Duodenal mucosa (tissue), 2 donors: ENCODE measurements around the gene KCNAB2.
"Not testable (repeated sequence)": the region's sequence is repeated elsewhere in the genome, so short reads cannot be mapped to it uniquely, and the experiment has no call there.

ENCODE experiments used
- H3K27ac ChIP-seq: one replicate; pipeline ENCODE4 v1.7.0; 2013; ENCODE audit warnings: low read depth, low read length
- H3K27me3 ChIP-seq, 2 donors: one replicate each; pipeline ENCODE4 v1.7.0; 2013; ENCODE audit warnings: low read length in 2 of 2, control low read depth in 1 of 2; ENCODE audit not compliant: insufficient read depth in 2 of 2, control insufficient read depth in 1 of 2
- H3K36me3 ChIP-seq, 2 donors: one replicate each; pipeline ENCODE4 v1.7.0; 2013; ENCODE audit warnings: low read length in 2 of 2, control low read depth in 1 of 2; ENCODE audit not compliant: insufficient read depth in 2 of 2, control insufficient read depth in 1 of 2
- H3K4me1 ChIP-seq, 2 donors: one replicate each; pipeline ENCODE4 v1.7.0; 2013; ENCODE audit warnings: low read length in 2 of 2, control low read depth in 1 of 2; ENCODE audit not compliant: insufficient read depth in 2 of 2, control insufficient read depth in 1 of 2
- H3K4me3 ChIP-seq, 2 donors: one replicate each; pipeline ENCODE4 v1.7.0; 2013; ENCODE audit warnings: low read length in 2 of 2, low read depth in 1 of 2
- H3K9ac ChIP-seq, 2 donors: one replicate each; pipeline ENCODE4 v1.7.0; 2013; ENCODE audit warnings: low read length in 2 of 2, low read depth in 1 of 2
- H3K9me3 ChIP-seq, 2 donors: one replicate each; pipeline ENCODE4 v1.7.0; 2013; ENCODE audit warnings: low read length in 2 of 2, control low read depth in 1 of 2; ENCODE audit not compliant: control insufficient read depth in 1 of 2

KCNAB2 gene

DNA sequence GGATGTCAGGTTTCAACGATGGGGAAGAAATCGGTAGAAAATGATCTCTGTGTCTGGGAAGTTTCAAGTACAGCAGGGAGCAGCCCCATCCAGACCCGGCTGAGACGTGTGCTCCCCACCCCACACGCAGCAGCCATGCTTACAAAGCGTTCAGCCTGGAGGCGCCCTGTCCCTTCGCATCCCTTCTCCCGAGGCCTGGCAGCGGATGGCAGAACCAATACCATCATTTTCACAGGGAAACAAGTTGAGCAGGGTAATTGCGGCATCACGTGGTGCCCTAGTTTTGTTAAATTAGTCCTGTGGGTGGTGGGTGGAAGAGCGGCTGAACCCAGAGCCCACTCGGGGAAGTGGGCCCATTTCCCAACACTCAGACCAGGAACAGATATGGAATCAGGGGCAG is 23.9 kb downstream of the KCNAB2 start:
- H3K36me3 ChIP-seq: peaks cover 0 to 5% of the 10 kb centered on the region in 2 donors
- no peaks in the 10 kb centered on the region for H3K4me1 ChIP-seq
- H3K9ac ChIP-seq: no peak overlapping the region
- no peak overlapping the region for H3K27ac ChIP-seq
- H3K27me3 ChIP-seq: no peaks in the 10 kb centered on the region
- H3K9me3 ChIP-seq: no peaks in the 10 kb centered on the region
- H3K4me3 ChIP-seq: no peak overlapping the region

DNA sequence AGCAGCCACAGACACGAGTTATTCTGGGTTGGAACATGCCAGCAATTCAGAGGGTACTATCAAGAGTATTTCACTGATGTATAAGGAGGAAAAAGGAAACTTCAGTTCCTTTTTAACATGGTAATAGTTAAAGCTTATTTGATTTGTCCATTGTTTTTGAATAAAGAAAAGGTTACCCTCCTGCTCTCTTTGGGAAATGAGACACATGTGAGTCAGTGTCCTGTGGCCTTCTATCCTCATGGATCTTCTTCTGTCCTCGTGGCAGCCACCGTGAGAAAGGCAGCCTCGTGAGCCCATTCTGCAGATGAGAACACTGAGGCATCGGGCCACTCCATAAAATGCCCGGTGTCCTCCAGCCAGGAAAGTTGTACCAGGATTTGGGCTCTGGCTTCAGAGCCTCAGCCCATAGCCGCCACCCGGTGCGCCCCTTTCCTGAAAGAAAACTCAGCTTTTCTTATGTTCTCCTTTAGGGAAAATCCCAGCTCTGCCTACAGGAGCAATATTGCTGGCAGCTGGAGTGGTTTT is 24.8 kb downstream of the KCNAB2 start:
- Histone ChIP-seq H3K27ac (no peak overlapping the region), H3K4me1 (no peaks in the 10 kb centered on the region), H3K27me3 (no peaks in the 10 kb centered on the region), H3K9me3 (no peaks in the 10 kb centered on the region), H3K4me3 (no peak overlapping the region), H3K36me3 (peaks cover 0 to 5% of the 10 kb centered on the region in 2 donors), H3K9ac (no peak overlapping the region)

DNA sequence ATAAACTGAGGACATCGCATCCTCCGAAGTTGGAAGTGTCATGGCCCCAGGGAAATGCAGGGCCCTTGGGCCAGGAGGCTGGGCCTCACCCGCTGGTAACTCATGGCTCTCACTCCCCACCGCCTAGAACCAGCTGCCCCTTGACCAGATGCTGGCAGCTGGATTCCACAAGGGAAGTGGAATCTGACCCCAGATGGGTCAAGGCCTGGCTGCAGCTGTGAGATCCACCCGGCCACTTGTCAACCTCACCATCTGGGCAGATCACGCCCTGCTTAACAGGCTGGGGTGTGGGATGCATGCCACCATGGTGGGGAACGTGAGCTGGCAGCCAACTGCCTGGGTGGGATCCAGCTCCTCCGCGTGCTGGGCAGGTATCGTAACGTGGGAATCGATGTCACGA is 25.5 kb downstream of the KCNAB2 start:
- Histone ChIP-seq H3K36me3 (peaks cover 0 to 5% of the 10 kb centered on the region in 2 donors), H3K9me3 (no peaks in the 10 kb centered on the region), H3K9ac (no peak overlapping the region), H3K27ac (no peak overlapping the region), H3K4me3 (no peak overlapping the region), H3K27me3 (no peaks in the 10 kb centered on the region), H3K4me1 (no peaks in the 10 kb centered on the region)

DNA sequence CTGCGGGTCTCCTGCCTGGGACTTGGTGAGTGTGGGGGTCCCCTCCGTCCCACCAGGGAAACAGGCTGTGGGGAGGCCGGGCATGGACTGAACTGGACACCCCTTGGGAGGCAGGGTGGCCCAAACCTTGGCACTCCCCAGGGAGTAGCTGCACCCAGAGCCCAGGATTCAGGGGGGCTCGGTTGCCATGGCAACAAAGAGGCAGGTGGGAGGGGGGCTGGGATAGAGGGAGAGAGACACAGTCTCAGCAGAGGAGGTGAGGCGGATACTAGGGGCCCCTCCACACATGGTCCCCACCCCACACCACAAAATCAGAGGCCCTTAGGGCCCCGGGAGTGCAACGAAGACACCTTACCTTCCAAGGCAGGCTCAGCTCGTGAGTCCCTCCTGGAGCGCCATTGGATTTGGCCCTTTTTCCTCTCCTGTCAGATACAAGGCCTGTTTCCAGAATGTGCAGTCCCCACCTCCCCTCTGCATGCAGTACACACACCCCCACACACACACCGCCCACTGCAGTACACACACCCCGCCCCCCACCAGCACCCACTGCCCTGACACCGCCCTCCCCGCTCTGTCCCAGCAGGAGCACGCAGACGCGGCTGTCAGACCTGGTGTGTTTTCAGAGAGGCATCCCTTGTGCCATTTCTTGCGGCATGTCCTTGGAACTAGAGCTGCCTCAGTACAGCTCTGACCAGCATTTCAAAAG is 27.2 kb downstream of the KCNAB2 start:
- Histone ChIP-seq H3K27me3 (no peaks in the 10 kb centered on the region), H3K9me3 (no peaks in the 10 kb centered on the region), H3K27ac (no peak overlapping the region), H3K36me3 (peaks cover 0 to 5% of the 10 kb centered on the region in 2 donors), H3K4me1 (no peaks in the 10 kb centered on the region), H3K4me3 (no peak overlapping the region), H3K9ac (no peak overlapping the region)

- Histone ChIP-seq H3K27ac (no peak overlapping the region), H3K27me3 (no peaks in the 10 kb centered on the region), H3K4me1 (no peaks in the 10 kb centered on the region), H3K9ac (no peak overlapping the region), H3K4me3 (no peak overlapping the region), H3K9me3 (no peaks in the 10 kb centered on the region), H3K36me3 (peaks cover 0 to 5% of the 10 kb centered on the region in 2 donors)
Observed at GRCh38 chr1:6073480-6074053, 27.9 kb downstream of the KCNAB2 start.

- Histone ChIP-seq H3K36me3 (peaks cover 0 to 5% of the 10 kb centered on the region in 2 donors), H3K27me3 (no peaks in the 10 kb centered on the region), H3K27ac (no peak overlapping the region), H3K9ac (no peak overlapping the region), H3K9me3 (no peaks in the 10 kb centered on the region), H3K4me1 (no peaks in the 10 kb centered on the region), H3K4me3 (no peak overlapping the region)
Observed at GRCh38 chr1:6074192-6074901, 28.7 kb downstream of the KCNAB2 start.

GRCh38 chr1:6075748-6076147 is 30.1 kb downstream of the KCNAB2 start:
- no peak overlapping the region for H3K4me3 ChIP-seq
- no peaks in the 10 kb centered on the region for H3K9me3 ChIP-seq
- no peaks in the 10 kb centered on the region for H3K27me3 ChIP-seq
- H3K4me1 ChIP-seq: no peaks in the 10 kb centered on the region
- no peak overlapping the region for H3K9ac ChIP-seq
- no peak overlapping the region for H3K27ac ChIP-seq
- H3K36me3 ChIP-seq: peaks cover 0 to 5% of the 10 kb centered on the region in 2 donors

DNA sequence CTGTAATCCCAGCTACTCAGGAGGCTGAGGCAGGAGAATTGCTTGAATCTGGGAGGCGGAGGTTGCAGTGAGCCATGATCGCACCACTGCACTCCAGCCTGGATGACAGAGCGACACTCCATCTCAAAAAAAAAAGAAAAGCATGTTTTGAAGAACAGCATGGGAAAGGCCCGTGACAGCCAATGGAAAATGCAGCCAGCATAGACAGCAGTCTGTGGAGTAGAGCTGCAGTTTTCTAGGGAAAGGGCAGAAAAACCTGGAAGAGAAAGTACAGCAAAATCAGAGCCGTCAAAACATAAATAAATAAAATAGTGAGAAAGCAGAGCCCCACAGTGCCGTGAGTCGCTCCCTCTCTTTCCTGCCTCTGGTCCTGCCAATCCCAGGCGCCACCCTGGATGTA is 31.4 kb downstream of the KCNAB2 start:
- H3K36me3 ChIP-seq, H3K9me3 ChIP-seq, H3K4me3 ChIP-seq, H3K27ac ChIP-seq, H3K9ac ChIP-seq, H3K4me1 ChIP-seq, H3K27me3 ChIP-seq: not testable (repeated sequence)

DNA sequence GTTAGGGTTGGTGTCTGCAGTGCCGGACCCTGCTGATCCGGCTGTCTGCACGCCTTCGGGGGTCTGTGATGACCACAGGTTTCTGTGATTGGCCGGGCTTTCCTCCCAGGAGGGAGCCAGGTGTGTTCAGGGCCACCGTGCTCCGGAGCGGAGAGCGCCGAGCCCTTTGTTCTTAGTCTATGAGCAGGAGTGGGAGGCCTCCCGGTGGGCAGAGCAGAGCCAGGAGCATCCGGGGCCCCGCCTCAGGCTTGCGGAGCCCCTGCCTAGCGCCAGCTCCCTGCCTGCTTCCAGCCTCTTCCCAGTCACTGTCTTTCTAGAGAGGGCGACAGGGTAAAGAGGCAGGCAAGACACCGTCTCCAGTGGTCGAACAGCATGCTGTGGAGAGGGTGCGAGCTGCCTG is 31.8 kb downstream of the KCNAB2 start:
- H3K4me3 ChIP-seq: no peak overlapping the region
- H3K36me3 ChIP-seq: peaks cover 0 to 5% of the 10 kb centered on the region in 2 donors

GRCh38 chr1:6077919-6078318 is 32.2 kb downstream of the KCNAB2 start:
- H3K36me3 ChIP-seq: peaks cover 0 to 5% of the 10 kb centered on the region in 2 donors
- no peaks in the 10 kb centered on the region for H3K27me3 ChIP-seq
- no peak overlapping the region for H3K9ac ChIP-seq
- no peaks in the 10 kb centered on the region for H3K4me1 ChIP-seq
- H3K27ac ChIP-seq: no peak overlapping the region
- H3K9me3 ChIP-seq: no peaks in the 10 kb centered on the region
- no peak overlapping the region for H3K4me3 ChIP-seq

More for the DNA sequence above, 31.8 kb downstream of the KCNAB2 start:
- H3K9ac ChIP-seq: no peak overlapping the region
- no peaks in the 10 kb centered on the region for H3K9me3 ChIP-seq
- H3K27me3 ChIP-seq: no peaks in the 10 kb centered on the region
- no peaks in the 10 kb centered on the region for H3K4me1 ChIP-seq
- no peak overlapping the region for H3K27ac ChIP-seq
